ENCODE data around the gene UQCRC1. TPM values are rescaled to one million over a fixed set of nuclear protein-coding genes. Genes with fewer than 3 reads are reported as not detected.

UQCRC1 gene
- total and polyA plus RNA-seq, 2 donors from 2014 or later = 207 to 584 TPM

GRCh38 chr3:48565186-48565585 lies 44.3 kb downstream of the UQCRC1 start:
- Histone ChIP-seq H3K36me3 (ENCODE audit: control insufficient read depth in 2 of 3, insufficient read depth in 3 of 3, low read length in 3 of 3) (no peaks in the 10 kb centered on the region), H3K9ac (ENCODE audit: low read length in 3 of 3) (no peak overlapping the region), H3K4me1 (ENCODE audit: control insufficient read depth in 2 of 3, insufficient read depth in 2 of 3, low read depth in 1 of 3, low read length in 3 of 3) (peaks cover 0 to 12% (median 2%) of the 10 kb centered on the region in 3 donors), H3K4me3 (ENCODE audit: low read length in 3 of 3) (no peak overlapping the region), H3K27me3 (ENCODE audit: control insufficient read depth, insufficient read depth, low read length) (no peaks in the 10 kb centered on the region), H3K9me3 (ENCODE audit: control insufficient read depth in 2 of 3, insufficient read depth in 1 of 3, low read length in 3 of 3) (no peaks in the 10 kb centered on the region), H3K27ac (ENCODE audit: low read depth in 2 of 2, low read length in 2 of 2) (no peak overlapping the region)
- FAIRE-seq (no peak), DNase-seq (no peak)
- TF ChIP-seq CTCF (IDR thresholded peaks at IDR 0.05; ENCODE audit: borderline replicate concordance, extremely low read depth, insufficient read depth) = no peak
- intact Hi-C loops (cut with DNase I) = no loop called here

GRCh38 chr3:48564667-48565066 lies 44.8 kb downstream of the UQCRC1 start:
- no peak for FAIRE-seq
- intact Hi-C loops (cut with DNase I) = no loop called here

GRCh38 chr3:48564022-48564421 lies 45.4 kb downstream of the UQCRC1 start:
- Histone ChIP-seq H3K36me3 (ENCODE audit: control insufficient read depth in 2 of 3, insufficient read depth in 3 of 3, low read length in 3 of 3) (no peaks in the 10 kb centered on the region), H3K4me1 (ENCODE audit: control insufficient read depth in 2 of 3, insufficient read depth in 2 of 3, low read depth in 1 of 3, low read length in 3 of 3) (peaks cover 0 to 24% (median 2%) of the 10 kb centered on the region in 3 donors), H3K9ac (ENCODE audit: low read length in 3 of 3) (no peak overlapping the region), H3K27me3 (ENCODE audit: control insufficient read depth, insufficient read depth, low read length) (no peaks in the 10 kb centered on the region), H3K27ac (ENCODE audit: low read depth in 2 of 2, low read length in 2 of 2) (no peak overlapping the region), H3K4me3 (ENCODE audit: low read length in 3 of 3) (no peak overlapping the region), H3K9me3 (ENCODE audit: control insufficient read depth in 2 of 3, insufficient read depth in 1 of 3, low read length in 3 of 3) (no peaks in the 10 kb centered on the region)
- no peak for DNase-seq
- intact Hi-C loops (cut with DNase I) = no loop called here
- TF ChIP-seq CTCF (IDR thresholded peaks at IDR 0.05; ENCODE audit: borderline replicate concordance, extremely low read depth, insufficient read depth) = no peak
- FAIRE-seq = no peak

More at GRCh38 chr3:48564667-48565066, 44.8 kb downstream of the UQCRC1 start:
- Histone ChIP-seq H3K9ac (ENCODE audit: low read length in 3 of 3) (no peak overlapping the region), H3K36me3 (ENCODE audit: control insufficient read depth in 2 of 3, insufficient read depth in 3 of 3, low read length in 3 of 3) (no peaks in the 10 kb centered on the region), H3K27ac (ENCODE audit: low read depth in 2 of 2, low read length in 2 of 2) (no peak overlapping the region), H3K4me3 (ENCODE audit: low read length in 3 of 3) (no peak overlapping the region), H3K4me1 (ENCODE audit: control insufficient read depth in 2 of 3, insufficient read depth in 2 of 3, low read depth in 1 of 3, low read length in 3 of 3) (peaks cover 0 to 17% (median 2%) of the 10 kb centered on the region in 3 donors), H3K27me3 (ENCODE audit: control insufficient read depth, insufficient read depth, low read length) (no peaks in the 10 kb centered on the region), H3K9me3 (ENCODE audit: control insufficient read depth in 2 of 3, insufficient read depth in 1 of 3, low read length in 3 of 3) (no peaks in the 10 kb centered on the region)
- no peak for TF ChIP-seq CTCF (IDR thresholded peaks at IDR 0.05; ENCODE audit: borderline replicate concordance, extremely low read depth, insufficient read depth)
- DNase-seq = no peak

GRCh38 chr3:48563382-48563918 lies 46.0 kb downstream of the UQCRC1 start, which contains the start of gene UCN2:
UCN2 (minus strand) TSS chr3:48563781; CDS start chr3:48563124, 657 bp downstream.
- no peaks in the 10 kb centered on the region for H3K27me3 ChIP-seq (ENCODE audit: control insufficient read depth, insufficient read depth, low read length)
- FAIRE-seq (no peak), DNase-seq (no peak)
- H3K27ac ChIP-seq (ENCODE audit: low read depth in 2 of 2, low read length in 2 of 2) = no peak within 1 kb of the TSS
- no peak within 1 kb of the TSS for H3K9ac ChIP-seq (ENCODE audit: low read length in 3 of 3)
- no peak within 1 kb of the TSS for H3K4me3 ChIP-seq (ENCODE audit: low read length in 3 of 3)
- no peaks in the 10 kb centered on the region for H3K36me3 ChIP-seq (ENCODE audit: control insufficient read depth in 2 of 3, insufficient read depth in 3 of 3, low read length in 3 of 3)
- no peaks in the 10 kb centered on the region for H3K9me3 ChIP-seq (ENCODE audit: control insufficient read depth in 2 of 3, insufficient read depth in 1 of 3, low read length in 3 of 3)
- intact Hi-C loops (cut with DNase I) = no loop called here
- H3K4me1 ChIP-seq (ENCODE audit: control insufficient read depth in 2 of 3, insufficient read depth in 2 of 3, low read depth in 1 of 3, low read length in 3 of 3) = peaks cover 0 to 24% (median 2%) of the 10 kb centered on the region in 3 donors
- TF ChIP-seq CTCF (IDR thresholded peaks at IDR 0.05; ENCODE audit: borderline replicate concordance, extremely low read depth, insufficient read depth) = no peak

Measured in kidney (tissue), 14 donors.